NCI-H524 treated with DMSO at 0.1 percent for 48 hours (cell line): ENCODE measurements around the gene OR51I2.

Source experiments
- DNase-seq: peaks from one replicate; lab custom pipeline; 2025; lab: John Stamatoyannopoulos, UW

OR51I2 gene, protein sequence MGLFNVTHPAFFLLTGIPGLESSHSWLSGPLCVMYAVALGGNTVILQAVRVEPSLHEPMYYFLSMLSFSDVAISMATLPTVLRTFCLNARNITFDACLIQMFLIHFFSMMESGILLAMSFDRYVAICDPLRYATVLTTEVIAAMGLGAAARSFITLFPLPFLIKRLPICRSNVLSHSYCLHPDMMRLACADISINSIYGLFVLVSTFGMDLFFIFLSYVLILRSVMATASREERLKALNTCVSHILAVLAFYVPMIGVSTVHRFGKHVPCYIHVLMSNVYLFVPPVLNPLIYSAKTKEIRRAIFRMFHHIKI

GRCh38 chr11:5449023-5449422 lies at the start of gene OR51I2:
TSS of gene OR51I2 (plus strand) at chr11:5449323. CDS start at chr11:5453489, 4,166 bp downstream.
- no peak for DNase-seq

DNA sequence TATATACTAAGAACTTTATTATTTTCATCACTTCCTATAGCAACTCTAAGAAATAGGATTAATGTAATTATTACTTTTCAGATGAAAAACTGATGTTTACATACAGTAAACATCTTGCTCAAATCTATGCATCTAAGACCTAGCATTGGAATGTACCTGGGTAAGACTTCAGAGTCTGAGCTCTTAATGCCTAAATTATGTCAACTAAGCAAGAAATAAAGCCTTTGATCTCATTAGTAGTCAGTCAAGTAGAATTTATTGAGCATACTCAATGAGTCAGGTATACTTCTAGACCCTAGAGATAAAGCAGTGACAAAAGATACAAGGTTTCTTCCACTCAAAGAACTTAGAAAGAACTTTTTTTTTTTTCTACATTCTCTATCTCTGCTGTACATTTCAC lies 44.0 kb upstream of the OR51I2 start:
- DNase-seq: no peak

GRCh38 chr11:5420993-5421392 lies 28.1 kb upstream of the OR51I2 start:
- DNase-seq: no peak

DNA sequence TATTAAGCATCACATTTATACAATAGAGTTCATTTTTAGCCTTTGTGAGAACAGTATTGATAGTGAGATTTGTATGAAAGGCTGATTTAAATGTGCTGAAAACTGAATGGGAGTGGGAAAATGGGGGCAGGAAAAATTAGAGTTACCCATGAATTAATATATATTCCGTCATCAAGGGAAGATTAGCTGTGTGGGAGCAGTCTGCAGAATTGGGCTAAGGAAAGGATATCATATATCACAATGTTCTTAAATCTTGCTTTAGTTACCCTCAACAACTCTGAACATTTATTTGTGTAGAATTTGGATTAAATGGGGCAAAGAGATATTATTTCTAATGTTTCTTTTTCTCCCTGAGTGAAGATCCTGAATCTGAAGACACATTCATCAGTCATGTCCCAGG lies 27.3 kb upstream of the OR51I2 start, which contains the start of gene OR51Q1:
TSS of gene OR51Q1 (plus strand) at position 301 of the 400 bp plus-strand sequence. CDS start at position 391, 90 bp downstream.
- no peak for DNase-seq

DNA sequence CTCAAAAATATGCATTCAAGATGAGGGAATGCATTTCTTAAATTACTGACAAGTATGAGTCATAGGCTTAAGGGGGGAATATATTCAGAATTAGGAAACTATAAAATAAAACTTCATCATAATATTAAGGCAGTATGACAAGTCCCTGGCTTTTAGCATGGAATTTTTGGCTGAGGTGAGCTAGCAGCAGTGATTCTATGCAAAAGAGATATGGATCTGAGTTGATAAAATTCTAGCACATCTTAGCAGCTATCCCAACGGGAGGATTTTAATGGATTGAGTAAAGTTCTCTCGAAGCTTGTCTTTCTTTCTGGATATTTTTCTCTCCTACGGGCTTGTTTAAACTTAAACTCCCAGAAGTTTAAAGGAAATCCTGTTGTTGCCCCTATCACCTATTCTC lies 26.0 kb upstream of the OR51I2 start:
- no peak for DNase-seq

DNA sequence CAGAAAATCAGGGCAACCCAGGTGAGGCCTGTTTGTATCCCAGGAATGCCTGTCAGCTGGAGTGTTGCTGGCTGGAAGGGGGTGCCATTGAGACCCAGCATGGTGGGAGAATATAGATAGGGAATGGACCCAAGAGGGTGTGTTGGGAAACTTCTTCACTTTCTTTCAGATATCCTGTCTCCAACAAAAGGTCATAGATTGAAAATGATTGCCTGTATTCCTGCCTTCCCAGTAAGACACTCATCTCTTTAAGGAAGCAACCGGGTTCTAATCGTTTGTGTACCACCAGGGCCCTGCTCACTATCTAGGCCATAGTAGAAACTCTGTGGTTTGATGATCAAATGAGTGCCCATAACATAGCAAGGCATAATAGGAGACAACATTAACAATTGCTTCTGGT lies 7.7 kb upstream of the OR51I2 start, which contains the start of gene OR51I1:
TSS of gene OR51I1 (minus strand) at position 101 of the 400 bp plus-strand sequence. CDS start at position 101, 0 bp downstream.
- no peak for DNase-seq

DNA sequence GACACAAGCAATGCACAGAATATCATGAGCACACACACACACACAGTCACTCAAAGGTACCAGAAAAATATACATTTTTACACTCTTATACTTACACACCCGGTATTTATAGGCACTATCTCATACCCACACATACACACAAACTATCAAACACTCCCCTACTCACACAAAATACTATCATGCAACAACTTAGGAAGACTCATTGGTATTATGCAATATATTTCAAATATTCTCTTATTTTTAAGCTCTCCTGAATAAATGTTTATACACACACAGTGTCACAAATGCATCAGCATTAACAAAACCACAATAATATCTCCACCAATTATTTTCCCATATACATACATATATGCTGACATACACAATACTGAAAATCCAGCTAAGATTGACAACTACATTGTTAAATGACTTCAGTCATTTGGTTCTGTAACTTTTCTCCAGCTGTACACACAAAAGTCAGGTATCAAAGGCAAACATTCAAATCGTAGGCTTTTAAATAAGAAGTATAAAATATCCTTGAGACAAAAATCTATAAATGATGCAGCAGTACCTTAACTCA lies 5.2 kb upstream of the OR51I2 start:
- no peak for DNase-seq

- no peak for DNase-seq
Measured at GRCh38 chr11:5449432-5449831, 309 bp downstream of the OR51I2 start.

DNA sequence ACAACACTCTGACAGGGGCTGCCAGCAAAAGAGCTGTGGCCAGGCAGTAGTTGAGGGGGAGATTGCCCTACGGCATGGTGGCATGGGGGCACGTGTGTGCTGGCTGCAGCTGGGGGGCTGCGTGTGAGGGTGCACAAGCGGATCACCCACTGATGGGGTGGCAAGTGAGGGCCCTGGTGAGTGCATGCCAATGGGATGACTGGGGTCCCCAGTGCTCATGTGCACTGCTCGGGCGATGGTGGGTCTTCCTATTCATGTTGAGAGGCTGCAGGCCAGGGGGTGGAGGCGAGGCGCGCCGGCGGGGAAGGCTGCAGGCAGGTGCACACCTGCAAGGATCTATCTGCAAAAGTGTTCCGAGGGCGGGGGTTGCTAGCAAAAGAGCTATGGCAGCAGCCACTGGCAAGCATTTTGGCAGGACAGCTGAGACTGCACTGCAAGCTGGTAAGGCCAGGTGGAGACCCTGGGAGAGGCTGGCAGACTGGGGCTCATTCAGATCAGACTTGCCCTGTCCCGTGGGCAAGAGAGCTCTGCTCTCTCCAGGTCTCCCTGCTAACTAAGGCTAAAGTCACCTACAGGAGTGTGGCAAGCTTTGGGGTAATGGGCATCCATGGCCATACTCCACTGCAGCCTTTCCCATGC lies 12.0 kb downstream of the OR51I2 start:
- no peak for DNase-seq

DNA sequence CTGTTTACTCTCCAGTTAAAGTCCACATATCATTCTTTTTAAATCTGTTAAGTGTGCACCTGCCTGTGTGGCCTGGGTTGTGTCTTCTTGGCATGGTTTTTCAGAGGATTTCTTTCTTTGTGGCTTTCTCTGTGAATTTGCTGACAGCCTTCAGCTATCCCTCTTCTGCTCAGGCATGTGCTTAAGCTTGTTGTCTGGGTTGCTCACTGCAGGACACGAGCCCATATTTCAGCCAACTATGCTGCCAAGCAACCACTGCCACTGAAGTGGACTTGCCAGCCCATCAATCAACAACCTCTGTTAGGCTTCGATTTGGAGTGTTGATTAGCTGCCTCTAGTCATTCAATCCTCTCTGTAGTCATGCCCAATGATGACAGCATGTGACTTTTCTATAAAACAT lies 18.4 kb downstream of the OR51I2 start:
- no peak for DNase-seq

GRCh38 chr11:5473921-5474320 lies 24.8 kb downstream of the OR51I2 start:
- DNase-seq: no peak

DNA sequence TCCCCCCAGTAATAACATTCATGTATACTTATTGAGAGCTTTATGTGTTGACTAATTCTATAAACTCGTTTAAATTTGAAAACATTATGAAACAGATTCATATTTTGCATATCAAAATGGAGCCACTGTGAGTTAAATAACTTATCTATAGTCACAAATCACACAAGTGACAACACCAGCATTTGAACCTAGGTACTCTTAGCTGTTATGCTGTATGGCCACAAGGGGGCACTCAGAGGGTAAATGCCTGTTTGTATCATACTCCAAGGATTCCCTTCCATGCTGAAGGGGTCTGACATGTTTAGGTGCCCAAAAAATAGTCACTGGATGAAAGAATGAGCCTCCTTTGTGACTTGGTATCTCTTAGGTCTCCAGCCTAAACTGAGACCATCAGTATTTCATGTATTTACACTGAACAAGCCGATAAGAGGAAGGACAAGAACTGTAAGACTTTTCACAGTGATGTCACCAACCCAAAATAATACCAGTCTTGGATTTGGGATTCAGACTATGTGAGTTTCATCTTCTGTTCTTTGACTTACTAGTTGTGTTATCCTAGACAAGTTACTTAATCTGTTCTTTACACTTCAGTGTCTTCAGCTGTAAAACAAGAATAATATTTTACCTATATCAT lies 27.2 kb downstream of the OR51I2 start:
- no peak for DNase-seq

- no peak for DNase-seq
Measured at GRCh38 chr11:5486003-5486402, 36.9 kb downstream of the OR51I2 start.

- no peak for DNase-seq
Measured at GRCh38 chr11:5486421-5486820, 37.3 kb downstream of the OR51I2 start.

DNA sequence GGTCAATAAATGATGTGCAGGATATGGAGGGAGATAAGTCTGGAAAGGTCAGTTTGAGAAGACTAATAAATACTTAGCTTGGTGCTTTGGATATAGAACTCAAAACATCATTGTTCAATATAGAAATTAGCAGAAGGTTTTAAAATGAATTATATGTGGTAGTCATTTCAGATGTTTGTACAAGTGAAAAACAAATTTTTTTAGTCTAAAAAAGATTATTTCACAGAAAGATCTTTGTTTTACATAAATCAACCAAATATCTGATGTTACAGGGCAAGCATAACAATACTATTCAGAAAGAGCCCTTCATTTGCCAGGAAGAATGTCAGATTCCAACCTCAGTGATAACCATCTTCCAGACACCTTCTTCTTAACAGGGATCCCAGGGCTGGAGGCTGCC lies 39.3 kb downstream of the OR51I2 start, which contains the start of gene OR52D1:
TSS of gene OR52D1 (plus strand) at position 301 of the 400 bp plus-strand sequence. CDS start at position 323, 22 bp downstream.
- no peak for DNase-seq

DNA sequence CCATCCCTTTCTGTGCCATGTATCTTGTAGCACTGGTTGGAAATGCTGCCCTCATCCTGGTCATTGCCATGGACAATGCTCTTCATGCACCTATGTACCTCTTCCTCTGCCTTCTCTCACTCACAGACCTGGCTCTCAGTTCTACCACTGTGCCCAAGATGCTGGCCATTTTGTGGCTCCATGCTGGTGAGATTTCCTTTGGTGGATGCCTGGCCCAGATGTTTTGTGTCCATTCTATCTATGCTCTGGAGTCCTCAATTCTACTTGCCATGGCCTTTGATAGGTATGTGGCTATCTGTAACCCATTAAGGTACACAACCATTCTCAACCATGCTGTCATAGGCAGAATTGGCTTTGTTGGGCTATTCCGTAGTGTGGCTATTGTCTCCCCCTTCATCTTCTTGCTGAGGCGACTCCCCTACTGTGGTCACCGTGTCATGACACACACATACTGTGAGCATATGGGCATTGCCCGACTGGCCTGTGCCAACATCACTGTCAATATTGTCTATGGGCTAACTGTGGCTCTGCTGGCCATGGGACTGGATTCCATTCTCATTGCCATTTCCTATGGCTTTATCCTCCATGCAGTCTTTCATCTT lies 39.8 kb downstream of the OR51I2 start:
- DNase-seq: no peak

GRCh38 chr11:5489576-5490357 lies 40.6 kb downstream of the OR51I2 start:
- no peak for DNase-seq

- DNase-seq: no peak
Measured at GRCh38 chr11:5499671-5500070, 50.5 kb downstream of the OR51I2 start.

DNA sequence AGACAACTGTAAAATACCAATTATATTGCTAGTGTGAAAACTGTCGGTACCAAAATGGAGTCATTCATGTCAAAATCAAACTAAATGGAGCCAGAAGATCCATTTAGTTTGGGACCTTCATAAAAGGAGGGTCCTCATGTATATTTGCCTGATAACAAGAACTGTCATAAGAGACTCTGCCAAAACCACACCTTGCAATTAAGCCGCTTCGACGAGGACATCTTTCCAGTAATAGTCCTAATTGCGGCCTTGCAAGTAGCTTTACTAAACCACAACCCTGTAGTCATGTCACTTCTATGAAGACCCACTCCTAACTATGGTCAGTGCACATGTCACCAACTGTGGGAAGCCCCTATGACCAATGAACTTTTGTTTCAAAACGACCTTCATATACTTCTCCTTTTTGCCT lies 51.3 kb downstream of the OR51I2 start:
- no peak for DNase-seq

GRCh38 chr11:5504403-5504921 lies 55.3 kb downstream of the OR51I2 start:
- DNase-seq: no peak
